Adrenal gland (tissue), 12 donors: Measurements from ENCODE around the gene RBKS. TPM values are rescaled to one million over a fixed set of nuclear protein-coding genes. Genes with fewer than 3 reads are reported as not detected.

Experiments used
- DNase-seq, 7 donors: peaks; one replicate each; pipeline ENCODE4 v3.0.0-alpha.2; 2019 to 2020
- H3K27ac ChIP-seq, 5 donors: fragments of 200-600 bp; sonication (generic) in 4 of 5; 1 replicate in 3 of 5; 2 replicates in 2 of 5; pipeline versions ENCODE4 v1.5.1 to v1.8.0; 2016 to 2020; ENCODE audit warnings: mild to moderate bottlenecking in 1 of 5
- H3K27me3 ChIP-seq: fragments of 200-600 bp; 2 replicates; pipeline ENCODE4 v1.8.0; 2021
- H3K36me3 ChIP-seq, 2 donors: fragments of 200-600 bp; replicated peaks in 1 of 2; 1 replicate in 1 of 2; 2 replicates in 1 of 2; pipeline versions ENCODE4 v1.5.1 to v1.8.0; 2018 to 2022
- H3K4me1 ChIP-seq, 2 donors: fragments of 200-600 bp; replicated peaks in 1 of 2; 1 replicate in 1 of 2; 2 replicates in 1 of 2; pipeline versions ENCODE4 v1.5.1 to v1.8.0; 2018 to 2021
- H3K4me3 ChIP-seq, 4 donors: fragments of 200-600 bp; sonication (generic) in 3 of 4; one replicate each; pipeline ENCODE4 v1.5.1; 2016 to 2018
- H3K9me3 ChIP-seq, 3 donors: fragments of 200-600 bp; sonication (generic) in 1 of 3; replicated peaks in 1 of 3; 1 replicate in 2 of 3; 2 replicates in 1 of 3; pipeline versions ENCODE4 v1.5.1 to v1.8.0; 2016 to 2021
- CTCF ChIP-seq, 6 experiments: fragments of 450-650 bp in 4 of 6; fragments of 200-600 bp in 2 of 6; sonication (generic) in 1 of 6; IDR thresholded peaks; 1 replicate in 5 of 6; 2 replicates in 1 of 6; pipeline versions ENCODE4 v1.5.1 to v1.8.0; 2016 to 2021; ENCODE audit warnings: antibody characterized with exemption in 6 of 6, mild to moderate bottlenecking in 2 of 6, moderate library complexity in 1 of 6
- POLR2A ChIP-seq, 2 donors: fragments of 450-650 bp; IDR thresholded peaks; one replicate each; pipeline ENCODE4 v1.6.1; 2017; ENCODE audit warnings: antibody characterized with exemption in 2 of 2, mild to moderate bottlenecking in 2 of 2, moderate library complexity in 1 of 2
- WGBS, 4 donors: extraction: QIAGEN DNeasy Blood & Tissue Kit in 2 of 4; methylation state at CpG; one replicate each; pipeline versions ENCODE4 v1.1.5 to v1.1.7; 2013 to 2017; 5-methylcytosine and 5-hydroxymethylcytosine counted together
- intact Hi-C, 2 donors: fragments of 100-400 bp; cut with DNase I; formaldehyde crosslinking; loops; one replicate each; pipeline versions ENCODE4 v1.14.1 to v1.15.0; 2022 to 2023
- polyA plus RNA-seq, 3 donors: library from polyadenylated mRNA; stranded (reverse); fragments of 200-250 nt in 2 of 3; fragments of 350-450 nt in 1 of 3; fragmentation: Illumina TruSeq in 1 of 3; extraction: RNeasy Lipid Tissue Mini Kit (QIAGEN cat#74804) in 1 of 3; gene quantifications; one replicate each; pipeline ENCODE4 v1.2.3, GENCODE V29; 2013 to 2014
- total RNA-seq, 9 donors: library from RNA; depleted of rRNA in 4 of 9; stranded (reverse); fragments of >200 nt in 4 of 9; fragments of 120-200 nt in 1 of 9; fragmentation: NEBNext Ultra II Directional in 1 of 9; extraction: Animal tissue kit (Norgen Biotek cat#: 25700) in 1 of 9; gene quantifications; one replicate each; pipeline versions ENCODE4 v1.1.0 to v1.2.4, GENCODE V29; 2013 to 2023
- donor health status: healthy with polysubstance abuse.
- donor health status: Bipolar disorder and iron deficiency.
- donor health status: DM: yes; HTN: yes; CAD: no.
- donor health status: DM: no; HTN: no; CAD: no.
- donor health status: DM: no; HTN: no; CAD: no.
- donor health status: DM: yes; HTN: yes; CAD: no.

The RBKS gene
- total and polyA plus RNA-seq, 12 donors: 9.1 to 54.4 (median 20.3) TPM

- intact Hi-C loops: no loop called here
- Histone ChIP-seq H3K36me3 (no peaks in the 10 kb centered on the region), H3K27ac (no peak overlapping the region), H3K4me3 (no peak overlapping the region), H3K27me3 (no peaks in the 10 kb centered on the region), H3K9me3 (no peaks in the 10 kb centered on the region), H3K4me1 (peaks cover 0 to 18% of the 10 kb centered on the region in 2 donors)
- TF ChIP-seq CTCF (IDR thresholded peaks at IDR 0.05) (no peak), POLR2A (IDR thresholded peaks at IDR 0.05) (no peak)
- no peak for DNase-seq
- WGBS, 4 donors: 98 to 100% (median 100%) methylated on average over 1 of the region's 1 CpG
Measured at GRCh38 chr2:27790796-27791195, 99.4 kb downstream of the RBKS start.

DNA sequence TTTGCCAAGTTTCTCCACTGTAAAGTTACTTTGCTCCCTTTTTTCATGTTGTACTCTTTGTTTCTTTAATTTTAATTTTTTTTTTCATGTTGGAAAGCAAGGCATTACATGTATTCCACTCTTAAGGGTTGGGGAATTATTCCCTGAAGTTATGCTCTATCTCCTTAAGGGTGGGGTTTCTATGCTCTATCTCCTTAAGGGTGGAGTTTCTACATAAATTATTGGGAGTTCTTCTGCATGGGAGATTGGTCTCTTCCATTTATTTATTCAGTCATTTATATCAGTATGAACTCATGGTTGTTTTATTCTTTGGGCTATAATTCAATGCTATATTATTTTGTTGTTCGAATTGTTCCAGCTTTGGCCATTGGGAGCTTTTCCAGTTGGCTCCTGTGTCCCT lies 107.5 kb downstream of the RBKS start:
- Histone ChIP-seq H3K4me3 (no peak overlapping the region), H3K27ac (no peak overlapping the region), H3K9me3 (no peaks in the 10 kb centered on the region), H3K27me3 (no peaks in the 10 kb centered on the region), H3K4me1 (peaks cover 32 to 43% of the 10 kb centered on the region in 2 donors), H3K36me3 (peaks cover 0 to 18% of the 10 kb centered on the region in 2 donors)
- TF ChIP-seq CTCF (IDR thresholded peaks at IDR 0.05) (no peak), POLR2A (IDR thresholded peaks at IDR 0.05) (no peak)
- intact Hi-C loops: no loop called here
- 78 to 95% (median 93%) methylated on average over 1 of the region's 1 CpG for WGBS, 4 donors
- DNase-seq: no peak

GRCh38 chr2:27781496-27781895 lies 108.7 kb downstream of the RBKS start:
- Histone ChIP-seq H3K9me3 (no peaks in the 10 kb centered on the region), H3K36me3 (peaks cover 0 to 18% of the 10 kb centered on the region in 2 donors), H3K27ac (peak overlapping the region in 3 of 5 donors; percentile 21 to 95 (median 88)), H3K27me3 (no peaks in the 10 kb centered on the region), H3K4me3 (no peak overlapping the region), H3K4me1 (peaks cover 44 to 51% of the 10 kb centered on the region in 2 donors)
- TF ChIP-seq CTCF (IDR thresholded peaks at IDR 0.05) (no peak), POLR2A (IDR thresholded peaks at IDR 0.05) (no peak)
- intact Hi-C loops: no loop called here
- peak in 6 of 7 donors; percentile 35 to 66 (median 49) for DNase-seq
- 45 to 60% (median 58%) methylated on average over 2 of the region's 2 CpGs for WGBS, 4 donors

DNA sequence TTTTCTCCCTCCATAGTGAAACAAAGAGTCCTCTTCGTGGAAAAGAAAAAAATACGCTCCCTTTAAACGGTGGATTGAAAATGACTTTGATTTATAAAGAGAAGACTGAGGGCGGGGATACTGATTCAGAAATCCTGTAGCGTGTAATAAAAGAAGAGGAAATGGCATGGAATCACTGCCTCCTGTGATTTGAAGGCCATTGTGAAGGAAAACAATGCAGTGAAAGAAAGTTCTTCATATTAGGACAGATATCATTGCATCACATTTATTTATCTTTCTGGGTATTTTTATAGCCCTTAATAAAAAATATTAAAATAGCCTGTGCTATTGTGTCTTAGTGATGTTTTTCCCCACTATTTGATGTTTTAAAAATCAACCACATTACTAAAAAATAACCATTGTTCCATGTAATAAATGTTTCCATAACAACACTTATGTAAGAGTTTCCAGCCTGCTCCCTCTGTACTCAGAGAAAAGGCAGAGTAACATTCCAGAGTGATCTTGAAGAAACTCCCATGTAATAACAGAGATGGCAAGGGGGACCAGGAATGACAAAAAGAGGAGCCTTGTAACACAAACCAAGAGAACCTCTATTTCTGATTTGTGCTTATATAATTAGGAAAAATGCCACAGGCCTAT lies 110.7 kb downstream of the RBKS start:
- 29 to 44% (median 39%) methylated on average over 5 of the region's 5 CpGs for WGBS, 4 donors
- peak in 1 of 7 donors; percentile 47 for DNase-seq
- Histone ChIP-seq H3K9me3 (no peaks in the 10 kb centered on the region), H3K27ac (peak overlapping the region; percentile 16 to 95 (median 66)), H3K36me3 (peaks cover 0 to 26% of the 10 kb centered on the region in 2 donors), H3K4me3 (peak overlapping the region in 1 of 4 donors; percentile 1), H3K27me3 (no peaks in the 10 kb centered on the region), H3K4me1 (peaks cover 58 to 67% of the 10 kb centered on the region in 2 donors)
- intact Hi-C loops: loop anchor here (10.0 kb wide), 2 partner anchors 105 to 615 kb away; partner anchors contain the start of gene FOSL2 (in 1 of the 2)
- TF ChIP-seq POLR2A (IDR thresholded peaks at IDR 0.05): no peak
- TF ChIP-seq CTCF (IDR thresholded peaks at IDR 0.05): no peak
